HEK293T (cell line): ENCODE measurements around the gene ERI3.
A peak's percentile ranks its signal among the peaks of the same experiment; 100 is the strongest.

Source experiments
- CTCF ChIA-PET: fragments of 350-600 bp; formaldehyde crosslinking; extraction: SDS; loops from one replicate; lab custom pipeline; 2021; ENCODE audit warnings: antibody characterized with exemption, inconsistent platforms; lab: Yijun Ruan, JAX
- POLR2A ChIA-PET: fragments of 350-600 bp; formaldehyde crosslinking; extraction: SDS; loops from one replicate; lab custom pipeline; 2020; ENCODE audit warnings: antibody characterized with exemption, inconsistent platforms; lab: Yijun Ruan, JAX
- DNase-seq: peaks from one replicate; pipeline ENCODE4 v3.0.0; 2012; ENCODE audit warnings: mixed read lengths; ENCODE audit errors: extremely low spot score
- ARNT ChIP-seq: fragments of 450-650 bp; IDR thresholded peaks from 2 replicates; pipeline ENCODE4 v1.6.1; 2017; ENCODE audit warnings: mild to moderate bottlenecking
- BHLHE40 ChIP-seq: fragments of 450-650 bp; IDR thresholded peaks from 2 replicates; pipeline ENCODE4 v1.6.1; 2016; ENCODE audit warnings: mild to moderate bottlenecking, moderate library complexity, borderline replicate concordance
- CTBP1 ChIP-seq: fragments of 450-650 bp; IDR thresholded peaks from 2 replicates; pipeline ENCODE4 v1.6.1; 2016; ENCODE audit warnings: borderline replicate concordance
- ELF4 ChIP-seq: fragments of 450-650 bp; IDR thresholded peaks from 2 replicates; pipeline ENCODE4 v1.6.1; 2017; ENCODE audit warnings: antibody characterized with exemption
- FOXA1 ChIP-seq: fragments of 450-650 bp; IDR thresholded peaks from 2 replicates; pipeline ENCODE4 v1.6.1; 2016; ENCODE audit warnings: mild to moderate bottlenecking
- FOXK2 ChIP-seq: fragments of 450-650 bp; IDR thresholded peaks from 2 replicates; pipeline ENCODE4 v1.6.1; 2016; ENCODE audit warnings: mild to moderate bottlenecking
- FOXM1 ChIP-seq: fragments of 450-650 bp; IDR thresholded peaks from 2 replicates; pipeline ENCODE4 v1.6.1; 2017; ENCODE audit warnings: mild to moderate bottlenecking, borderline replicate concordance
- HDGF ChIP-seq: fragments of 450-650 bp; IDR thresholded peaks from 2 replicates; pipeline ENCODE4 v1.6.1; 2017; ENCODE audit warnings: antibody characterized with exemption, borderline replicate concordance
- L3MBTL2 ChIP-seq: fragments of 450-650 bp; conservative IDR thresholded peaks from 2 replicates; pipeline ENCODE4 v1.6.1; 2016; ENCODE audit warnings: mild to moderate bottlenecking
- LEF1 ChIP-seq: fragments of 450-650 bp; IDR thresholded peaks from 2 replicates; pipeline ENCODE4 v1.6.1; 2017; ENCODE audit warnings: mild to moderate bottlenecking, borderline replicate concordance
- NFRKB ChIP-seq: fragments of 450-650 bp; IDR thresholded peaks from 2 replicates; pipeline ENCODE4 v1.6.1; 2016; ENCODE audit warnings: mild to moderate bottlenecking, moderate library complexity
- PKNOX1 ChIP-seq: fragments of 450-650 bp; IDR thresholded peaks from 2 replicates; pipeline ENCODE4 v1.6.1; 2016
- SP1 ChIP-seq: fragments of 450-650 bp; IDR thresholded peaks from 2 replicates; pipeline ENCODE4 v1.6.1; 2017
- SUZ12 ChIP-seq: fragments of 450-650 bp; IDR thresholded peaks from 2 replicates; pipeline ENCODE4 v1.6.1; 2016; ENCODE audit warnings: mild to moderate bottlenecking
- TARDBP ChIP-seq: fragments of 450-650 bp; IDR thresholded peaks from 2 replicates; pipeline ENCODE4 v1.6.1; 2016
- ZNF384 ChIP-seq: fragments of 450-650 bp; IDR thresholded peaks from 2 replicates; pipeline ENCODE4 v1.6.1; 2016

Gene ERI3

DNA sequence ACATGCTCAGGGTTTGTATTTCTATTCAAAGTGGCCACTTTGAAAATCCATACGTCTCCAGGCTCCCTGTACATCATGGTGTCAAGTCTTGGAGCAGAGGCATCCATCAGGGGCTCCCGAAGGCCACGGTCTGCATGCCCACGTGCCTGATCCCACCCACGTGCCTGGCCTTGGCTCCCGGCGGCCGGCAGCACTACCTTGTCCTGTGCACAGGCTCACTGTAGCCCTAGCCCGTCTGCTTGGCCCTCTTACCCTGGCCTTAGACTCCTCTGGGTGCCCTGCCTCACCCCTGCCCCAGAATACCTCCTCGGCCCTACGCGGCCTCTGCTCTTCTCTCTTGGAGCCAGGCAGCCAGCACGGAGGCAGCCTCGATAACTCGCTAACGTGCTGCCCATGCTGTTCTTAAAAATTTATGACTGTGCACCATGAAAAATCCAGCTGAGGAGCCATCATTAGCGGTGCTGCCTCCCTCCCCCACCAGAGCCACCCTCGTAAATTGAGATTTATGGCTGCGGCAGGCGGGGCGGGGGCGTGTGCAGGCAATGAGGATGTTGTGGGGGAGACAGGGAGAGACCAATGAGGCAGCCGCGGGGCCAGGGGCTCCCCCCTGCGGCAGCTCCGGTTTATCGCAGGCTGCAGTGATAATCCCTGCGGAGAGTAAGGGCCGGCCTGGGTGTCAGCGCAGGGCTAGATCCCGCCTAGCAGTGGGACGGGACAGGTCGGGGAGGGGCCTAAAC, 117.2 kb downstream of the ERI3 start:
- CTCF ChIA-PET: interaction anchor here (0.8 to 3.0 kb wide), 7 partner anchors 10 to 30 kb away, joined by 3 to 16 read pairs (median 3); no protein-coding TSS in a partner anchor
- peak; percentile 97 for DNase-seq
- POLR2A ChIA-PET: interaction anchor here (0.8 to 1.2 kb wide), 4 partner anchors 13 to 30 kb away, joined by 3 to 6 read pairs (median 4); partner anchors contain the start of gene DMAP1
- TF ChIP-seq NFRKB (no peak), ELF4 (no peak), ZNF384 (no peak), HDGF (no peak), L3MBTL2 (peak; percentile 92), SUZ12 (no peak), ARNT (peak; percentile 31; the same call in 1 of the 2 replicates), PKNOX1 (peak; percentile 97), FOXA1 (no peak), FOXM1 (peak; percentile 20; the same call in 1 of the 2 replicates), LEF1 (no peak), BHLHE40 (no peak), SP1 (no peak)

DNA sequence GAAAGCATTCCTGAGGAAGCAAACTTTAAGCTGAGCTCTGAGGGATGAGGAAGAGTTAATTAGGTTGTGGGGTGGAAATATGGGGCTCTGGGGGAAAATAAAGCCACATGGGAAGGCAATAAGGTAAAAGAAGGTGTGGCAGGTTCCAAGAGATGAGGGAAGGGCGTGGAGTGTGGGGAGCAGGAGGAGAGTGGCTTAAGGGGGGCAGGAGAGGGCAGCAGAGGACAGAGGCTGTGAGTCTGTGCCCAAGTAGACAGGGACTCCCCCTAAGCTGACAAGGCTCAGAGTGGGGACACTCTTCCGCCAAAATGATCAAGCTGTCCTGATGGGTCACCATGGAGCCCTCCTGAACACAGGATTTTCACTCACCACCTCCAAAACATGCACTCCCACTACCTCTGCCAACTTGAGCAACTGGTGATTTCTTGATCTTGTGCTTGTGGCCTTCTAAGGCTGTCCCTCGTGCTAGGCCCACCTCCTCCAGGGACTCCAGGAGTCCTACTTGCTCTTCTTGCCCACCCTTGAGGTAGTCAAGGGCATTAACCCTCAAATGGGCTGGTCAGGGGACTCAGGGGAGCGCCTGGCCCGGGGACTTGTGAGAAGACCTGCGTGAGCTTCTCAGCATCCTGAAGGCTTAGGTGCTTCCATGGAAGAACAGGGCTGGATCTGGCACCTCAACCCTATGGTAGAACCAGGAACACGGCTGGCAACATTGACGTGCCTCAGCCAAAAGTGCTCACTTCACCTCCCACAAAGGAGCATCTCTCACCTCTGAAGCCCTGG, 118.4 kb downstream of the ERI3 start:
- CTCF ChIA-PET: interaction anchor here (3.0 kb wide), 1 partner anchor 17 kb away, joined by 16 read pairs; no protein-coding TSS in a partner anchor
- no peak for DNase-seq
- POLR2A ChIA-PET: no interaction called here
- TF ChIP-seq L3MBTL2 (no peak), ZNF384 (no peak), ELF4 (no peak), SP1 (no peak), FOXK2 (no peak), TARDBP (no peak), NFRKB (no peak), BHLHE40 (no peak), ARNT (no peak), LEF1 (no peak), PKNOX1 (no peak), FOXA1 (no peak), FOXM1 (no peak), CTBP1 (no peak), SUZ12 (no peak), HDGF (no peak)

GRCh38 chr1:44235808-44236207, 119.2 kb downstream of the ERI3 start:
- no peak for TF ChIP-seq FOXM1
- no peak for TF ChIP-seq CTBP1
- TF ChIP-seq ELF4: no peak
- TF ChIP-seq ARNT: no peak
- TF ChIP-seq FOXK2: no peak
- no peak for TF ChIP-seq LEF1
- DNase-seq: no peak
- POLR2A ChIA-PET: no interaction called here
- CTCF ChIA-PET: no interaction called here

- CTCF ChIA-PET: interaction anchor here (0.6 to 1.8 kb wide), 2 partner anchors 16 to 142 kb away, joined by 4 to 6 read pairs; no protein-coding TSS in a partner anchor
- no peak for DNase-seq
- POLR2A ChIA-PET: interaction anchor here (1.6 kb wide), 1 partner anchor 20 kb away, joined by 5 read pairs; the partner anchor contains the start of gene DMAP1
- TF ChIP-seq FOXA1 (no peak), ARNT (no peak), BHLHE40 (no peak), SP1 (no peak), L3MBTL2 (no peak), TARDBP (no peak), HDGF (no peak), ELF4 (no peak), FOXM1 (no peak), CTBP1 (no peak), NFRKB (no peak), ZNF384 (no peak), SUZ12 (no peak), FOXK2 (no peak), LEF1 (no peak), PKNOX1 (no peak)
Measured at GRCh38 chr1:44233593-44233992, 121.5 kb downstream of the ERI3 start.

- ChIA-PET CTCF (no interaction called here), POLR2A (no interaction called here)
- DNase-seq: no peak
- TF ChIP-seq PKNOX1 (no peak), NFRKB (no peak), FOXA1 (no peak), L3MBTL2 (no peak), ARNT (no peak), HDGF (no peak)
Measured at GRCh38 chr1:44230796-44231195, 124.3 kb downstream of the ERI3 start.
